Nephron progenitor cell (in vitro differentiated cells): Measurements from ENCODE around the gene BPIFA3.

Experiments used
- DNase-seq: peaks from one replicate; pipeline ENCODE4 v3.0.0; 2021
- H3K27ac Mint-ChIP-seq: 2 replicates; pipeline ENCODE4 v1.8.0; 2021; ENCODE audit warnings: mild to moderate bottlenecking, moderate library complexity, mixed read lengths
- H3K27me3 Mint-ChIP-seq: 2 replicates; pipeline ENCODE4 v1.8.0; 2021; ENCODE audit warnings: mild to moderate bottlenecking, low read depth, mixed read lengths; ENCODE audit not compliant: poor library complexity
- H3K36me3 Mint-ChIP-seq: 2 replicates; pipeline ENCODE4 v1.8.0; 2021; ENCODE audit warnings: low read depth, mixed read lengths
- H3K4me1 Mint-ChIP-seq: 2 replicates; pipeline ENCODE4 v1.8.0; 2021; ENCODE audit warnings: mixed read lengths
- H3K4me3 Mint-ChIP-seq: 2 replicates; pipeline ENCODE4 v1.8.0; 2021; ENCODE audit warnings: mild to moderate bottlenecking, moderate library complexity, mixed read lengths
- H3K9me3 Mint-ChIP-seq: 2 replicates; pipeline ENCODE4 v1.8.0; 2021; ENCODE audit warnings: mild to moderate bottlenecking, moderate library complexity, mixed read lengths
- CTCF ChIP-seq: fragments of 200-600 bp; sonication (generic); IDR thresholded peaks from 2 replicates; pipeline ENCODE4 v1.5.0; 2021; ENCODE audit warnings: antibody characterized with exemption

The BPIFA3 gene

GRCh38 chr20:33267701-33268100, 50.5 kb downstream of the BPIFA3 start:
- H3K9me3 Mint-ChIP-seq: no peaks in the 10 kb centered on the region
- peaks cover 50% of the 10 kb centered on the region for H3K27me3 Mint-ChIP-seq
- H3K4me3 Mint-ChIP-seq: no peak overlapping the region
- DNase-seq: no peak
- H3K36me3 Mint-ChIP-seq: no peaks in the 10 kb centered on the region
- no peak for TF ChIP-seq CTCF
- H3K4me1 Mint-ChIP-seq: peaks cover 2% of the 10 kb centered on the region
- H3K27ac Mint-ChIP-seq: no peak overlapping the region

- peaks cover 46% of the 10 kb centered on the region for H3K27me3 Mint-ChIP-seq
- no peaks in the 10 kb centered on the region for H3K9me3 Mint-ChIP-seq
- TF ChIP-seq CTCF: no peak
- no peaks in the 10 kb centered on the region for H3K36me3 Mint-ChIP-seq
- no peak overlapping the region for H3K4me3 Mint-ChIP-seq
- DNase-seq: no peak
- no peak overlapping the region for H3K27ac Mint-ChIP-seq
- peaks cover 13% of the 10 kb centered on the region for H3K4me1 Mint-ChIP-seq
These were observed 55.2 kb downstream of the BPIFA3 start for GRCh38 chr20:33272155-33272873.

GRCh38 chr20:33273117-33273851, 56.1 kb downstream of the BPIFA3 start:
- no peak overlapping the region for H3K27ac Mint-ChIP-seq
- H3K36me3 Mint-ChIP-seq: no peaks in the 10 kb centered on the region

GRCh38 chr20:33275215-33275614, 58.1 kb downstream of the BPIFA3 start:
- no peaks in the 10 kb centered on the region for H3K36me3 Mint-ChIP-seq
- DNase-seq: no peak
- peaks cover 44% of the 10 kb centered on the region for H3K27me3 Mint-ChIP-seq
- H3K9me3 Mint-ChIP-seq: no peaks in the 10 kb centered on the region
- peaks cover 22% of the 10 kb centered on the region for H3K4me1 Mint-ChIP-seq
- H3K4me3 Mint-ChIP-seq: no peak overlapping the region
- H3K27ac Mint-ChIP-seq: no peak overlapping the region
- TF ChIP-seq CTCF: no peak

More at GRCh38 chr20:33273117-33273851, 56.1 kb downstream of the BPIFA3 start:
- DNase-seq: no peak
- Mint-ChIP-seq H3K4me3 (no peak overlapping the region), H3K9me3 (no peaks in the 10 kb centered on the region), H3K4me1 (peaks cover 22% of the 10 kb centered on the region), H3K27me3 (peaks cover 44% of the 10 kb centered on the region)
- no peak for TF ChIP-seq CTCF

GRCh38 chr20:33275871-33276270, 58.7 kb downstream of the BPIFA3 start:
- DNase-seq: no peak
- H3K4me3 Mint-ChIP-seq: no peak overlapping the region
- no peak for TF ChIP-seq CTCF
- no peaks in the 10 kb centered on the region for H3K9me3 Mint-ChIP-seq
- peaks cover 22% of the 10 kb centered on the region for H3K4me1 Mint-ChIP-seq
- H3K27me3 Mint-ChIP-seq: peaks cover 42% of the 10 kb centered on the region
- H3K27ac Mint-ChIP-seq: no peak overlapping the region
- H3K36me3 Mint-ChIP-seq: no peaks in the 10 kb centered on the region
